Activated CD4-positive, alpha-beta T cell treated with anti-CD3 and anti-CD28 coated beads, Interleukin-10, Interleukin-2, amounts not matched to agents 100 ng/mL and 50 ng/mL, durations not matched to agents 16 hours and 8 hours (primary cell): Measurements from ENCODE around the gene PLIN3.
"Not testable (repeated sequence)": the region's sequence is repeated elsewhere in the genome, so short reads cannot be mapped to it uniquely, and the experiment has no call there.

Source experiments
- DNase-seq: peaks from one replicate; pipeline ENCODE4 v3.0.0-alpha.2; 2020

PLIN3 gene

DNA sequence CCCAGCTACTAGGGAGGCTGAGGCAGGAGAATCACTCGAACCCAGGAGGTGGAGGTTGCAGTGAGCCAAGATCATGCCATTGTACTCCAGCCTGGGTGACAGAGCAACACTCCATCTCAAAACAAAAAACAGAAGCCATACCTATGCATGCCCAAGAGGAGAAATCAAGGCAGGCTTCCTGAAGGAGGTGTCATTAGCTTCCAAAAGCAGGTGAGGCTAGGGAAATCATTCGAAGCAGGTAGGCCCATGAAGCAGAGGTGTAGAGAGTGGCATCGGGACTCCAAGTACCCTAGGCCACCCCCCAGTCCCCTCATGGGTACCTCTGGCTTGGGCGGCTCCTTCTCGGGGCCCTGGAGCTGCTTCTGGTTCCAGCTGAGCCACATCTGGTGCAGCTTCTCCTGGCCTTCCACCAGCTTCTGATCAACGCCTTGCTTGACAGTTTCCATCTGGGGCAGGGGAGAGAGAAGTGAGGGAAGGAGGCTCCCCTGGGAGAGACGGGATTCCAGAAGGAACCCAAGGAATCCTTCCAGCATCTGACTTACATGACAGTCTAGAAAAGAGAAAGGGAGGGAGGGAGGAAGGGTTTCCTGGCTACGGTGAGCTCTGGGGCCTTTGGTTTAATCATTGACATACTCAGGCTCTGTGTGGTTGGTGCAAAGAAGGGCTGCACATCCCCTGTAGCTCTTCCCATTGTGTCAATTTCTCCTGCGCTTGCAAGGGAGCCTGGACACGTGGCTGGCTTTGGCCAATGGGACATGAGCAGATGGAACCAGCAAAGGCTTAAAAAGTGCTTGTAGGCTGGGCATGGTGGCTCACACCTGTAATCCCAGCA is 22.9 kb downstream of the PLIN3 start:
- DNase-seq: no peak

DNA sequence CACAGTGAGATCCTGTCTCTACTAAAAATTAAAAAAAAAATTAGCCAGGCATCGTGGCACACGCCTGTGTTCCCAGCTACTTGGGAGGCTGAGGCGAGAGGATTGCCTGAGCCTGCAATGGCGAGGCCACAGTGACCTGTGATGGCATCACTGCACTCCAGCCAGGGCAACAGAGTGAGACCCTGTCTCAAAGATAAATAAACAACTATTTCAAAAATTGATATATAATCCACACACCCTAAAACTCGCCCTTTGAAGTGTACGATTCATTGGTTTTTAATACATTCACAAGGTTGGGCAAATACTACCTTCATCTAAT is 23.9 kb downstream of the PLIN3 start:
- no peak for DNase-seq

DNA sequence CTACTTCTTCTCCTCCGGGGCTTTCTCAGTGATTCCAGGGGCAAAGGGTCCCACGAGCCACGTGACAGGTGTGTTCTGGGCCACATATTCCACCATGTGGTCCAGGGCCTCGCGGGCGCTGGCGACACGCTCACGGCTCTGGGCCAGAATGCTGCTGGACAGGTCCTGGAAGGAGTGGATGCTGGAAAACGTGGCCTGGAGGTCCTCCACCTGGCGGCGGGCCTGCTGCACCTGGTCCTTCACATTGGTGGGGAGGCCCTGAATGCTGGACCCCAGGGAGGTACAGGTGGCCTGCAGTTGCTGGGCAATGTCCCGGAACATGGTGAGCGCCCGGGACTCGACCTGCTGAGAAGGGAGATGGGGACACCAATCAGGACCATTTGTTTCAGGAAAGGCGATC is 28.3 kb downstream of the PLIN3 start:
- no peak for DNase-seq

DNA sequence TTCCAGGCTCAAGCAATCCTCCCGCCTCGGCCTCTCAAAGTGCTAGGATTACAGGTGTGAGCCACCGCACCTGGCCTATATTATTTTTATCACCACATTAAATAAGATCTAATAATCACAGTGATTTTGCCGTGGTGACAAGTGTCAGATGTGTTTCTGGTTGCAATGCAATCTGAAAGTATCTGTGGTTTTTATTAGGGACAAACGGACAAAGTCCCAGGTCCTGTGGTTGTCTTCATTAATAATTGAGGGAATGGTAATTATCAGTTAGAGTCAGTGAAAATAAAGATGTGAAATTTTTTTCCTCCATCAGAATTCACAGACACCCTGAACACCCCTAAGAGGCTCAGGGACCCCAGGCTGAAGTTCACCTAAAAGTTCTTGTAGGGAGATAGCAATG is 34.7 kb downstream of the PLIN3 start:
- no peak for DNase-seq

DNA sequence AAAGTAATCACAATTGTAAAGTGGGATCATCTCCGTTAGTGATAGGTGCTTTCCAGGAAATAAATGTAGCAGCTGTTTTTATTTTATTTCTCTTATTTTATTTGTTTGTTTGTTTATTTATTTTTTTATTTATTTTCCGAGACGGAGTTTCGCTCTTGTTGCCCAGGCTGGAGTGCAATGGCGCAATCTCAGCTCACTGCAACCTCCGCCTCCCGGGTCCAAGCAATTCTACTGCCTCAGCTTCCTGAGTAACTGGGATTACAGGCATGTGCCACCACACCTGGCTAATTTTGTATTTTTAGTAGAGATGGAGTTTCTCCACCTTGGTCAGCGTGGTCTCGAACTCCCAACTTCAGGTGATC is 35.5 kb downstream of the PLIN3 start:
- not testable (repeated sequence) for DNase-seq

DNA sequence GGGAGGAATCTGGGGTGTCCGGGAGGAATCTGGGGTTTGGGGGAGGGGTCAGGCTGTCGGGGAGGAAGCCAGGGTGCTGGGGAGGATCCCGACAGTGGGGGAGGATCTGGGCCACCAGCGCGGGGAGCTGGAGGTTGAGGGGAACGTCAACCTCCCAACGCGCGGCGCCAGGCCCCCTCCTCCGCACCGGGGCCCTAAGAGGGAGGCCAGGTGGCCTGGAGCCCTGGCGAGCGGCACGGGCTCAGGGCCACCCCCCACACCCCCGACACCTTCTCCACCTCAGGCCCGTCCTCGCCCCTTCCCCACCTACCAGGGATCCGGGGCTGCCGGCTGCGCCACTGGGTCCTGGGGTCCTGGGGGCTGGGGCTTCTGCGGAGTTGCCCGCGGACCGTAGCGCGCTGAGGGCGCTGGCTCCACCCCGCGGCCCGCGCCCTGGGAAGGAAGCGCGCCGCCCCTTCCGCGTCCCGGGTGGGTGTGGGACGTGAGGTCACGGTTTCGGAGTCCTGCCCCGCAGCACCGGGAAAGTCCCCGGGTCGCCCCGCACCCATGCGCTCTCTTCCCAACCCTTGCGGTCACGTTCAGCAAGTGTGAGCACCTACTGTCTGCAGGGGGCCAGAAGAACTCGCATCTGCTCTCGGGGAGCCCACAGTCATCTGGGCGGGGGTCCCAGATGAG is 36.0 kb downstream of the PLIN3 start, which contains the start of gene TICAM1:
TICAM1 (minus strand) TSS at position 409 of the 675 bp plus-strand sequence. CDS start 13,335 bp downstream, outside the sequence.
- peak; percentile 83 for DNase-seq

DNA sequence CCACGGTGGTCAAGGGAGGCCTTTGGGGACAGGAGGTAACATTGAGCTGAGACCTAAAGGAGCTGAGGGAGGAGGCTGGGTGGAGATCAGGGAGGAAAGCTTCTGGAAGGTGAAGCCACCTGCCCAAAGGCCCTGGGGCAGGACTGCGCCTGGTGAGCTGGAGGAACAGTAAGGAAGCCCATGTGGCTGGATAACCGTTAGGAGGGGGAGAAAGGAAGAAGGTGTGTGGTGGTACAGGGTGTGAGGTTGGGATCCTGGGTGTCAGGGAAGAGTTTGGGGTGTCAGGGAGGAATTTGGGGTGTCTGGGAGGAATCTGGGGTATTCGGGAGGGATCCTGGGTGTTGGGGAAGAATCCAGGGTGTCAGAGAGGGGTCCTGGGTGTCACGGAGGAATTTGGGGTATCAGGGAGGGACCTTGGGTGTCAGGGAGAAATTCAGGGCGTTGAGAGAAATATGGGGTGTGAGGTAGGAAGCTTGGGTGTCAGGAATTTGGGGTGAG is 36.6 kb downstream of the PLIN3 start:
- DNase-seq: no peak

DNA sequence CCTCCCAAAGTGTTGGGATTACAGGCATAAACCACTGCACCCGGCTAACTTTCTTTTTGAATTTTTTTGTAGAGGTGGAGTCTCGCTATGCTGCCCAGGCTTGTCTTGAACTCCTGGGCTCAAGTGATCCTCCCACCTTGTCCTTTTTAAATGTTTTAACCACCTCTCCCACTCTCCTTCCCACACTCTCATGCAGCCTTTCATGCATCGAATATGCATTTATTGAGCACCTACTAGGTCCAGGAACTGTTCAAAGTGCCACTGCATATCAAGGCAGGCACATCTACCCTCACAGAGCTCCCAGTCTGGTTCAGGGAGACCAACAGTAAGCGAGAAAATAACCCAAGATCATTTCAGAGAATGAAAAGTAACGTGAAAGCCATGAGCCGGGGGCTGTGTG is 37.1 kb downstream of the PLIN3 start:
- no peak for DNase-seq

DNA sequence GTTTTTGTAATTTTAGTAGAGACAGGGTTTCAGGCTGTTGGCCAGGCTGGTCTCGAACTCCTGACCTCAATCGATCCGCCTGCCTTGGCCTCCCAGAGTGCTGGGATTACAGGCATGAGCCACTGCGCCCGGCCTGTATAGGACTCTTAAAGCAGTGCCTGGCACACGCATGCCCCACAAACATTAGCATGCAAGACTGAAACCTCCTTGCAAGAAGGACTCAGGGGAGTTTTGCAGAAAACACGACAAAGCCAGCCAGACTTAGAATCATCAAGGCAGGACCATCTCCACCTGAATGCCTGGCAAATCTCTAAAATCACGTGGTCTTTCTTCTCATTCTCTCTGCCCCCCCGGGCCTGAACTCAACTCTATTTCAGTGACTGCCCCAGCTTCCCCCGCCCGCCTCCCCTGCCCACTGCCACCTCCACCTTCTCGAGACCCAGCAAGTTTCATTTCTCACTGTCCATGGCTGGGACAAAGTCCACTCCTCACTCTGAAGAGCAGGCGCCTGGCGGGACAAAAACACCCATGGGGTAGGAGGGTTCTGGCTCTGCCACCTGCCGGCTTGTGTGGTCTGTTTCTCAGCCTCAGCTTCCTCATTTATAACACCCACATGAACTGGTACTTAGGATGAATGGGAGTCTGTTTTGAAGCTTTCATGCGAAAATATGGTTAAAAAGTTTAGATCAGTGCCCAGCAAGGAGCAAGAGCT is 38.3 kb downstream of the PLIN3 start:
- DNase-seq: no peak

DNA sequence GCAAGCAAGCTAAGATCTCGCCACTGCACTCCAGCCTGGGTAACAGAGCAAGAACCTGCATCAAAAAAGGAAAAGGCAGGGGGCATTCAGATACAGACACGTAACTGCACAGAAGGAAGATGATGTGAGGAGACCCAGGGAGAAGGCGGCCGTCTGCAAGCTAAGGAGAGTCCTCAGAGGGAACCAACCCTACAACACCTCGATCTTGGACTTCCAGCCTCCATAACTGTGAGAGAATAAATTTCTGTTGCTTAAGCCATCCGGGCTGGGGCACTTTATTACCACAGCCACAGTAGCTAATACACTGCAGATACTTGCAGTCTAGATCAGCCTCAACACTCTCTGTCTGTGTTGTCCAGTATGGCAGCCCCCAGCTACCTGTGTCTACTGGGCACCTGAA is 43.9 kb downstream of the PLIN3 start:
- DNase-seq: no peak

DNA sequence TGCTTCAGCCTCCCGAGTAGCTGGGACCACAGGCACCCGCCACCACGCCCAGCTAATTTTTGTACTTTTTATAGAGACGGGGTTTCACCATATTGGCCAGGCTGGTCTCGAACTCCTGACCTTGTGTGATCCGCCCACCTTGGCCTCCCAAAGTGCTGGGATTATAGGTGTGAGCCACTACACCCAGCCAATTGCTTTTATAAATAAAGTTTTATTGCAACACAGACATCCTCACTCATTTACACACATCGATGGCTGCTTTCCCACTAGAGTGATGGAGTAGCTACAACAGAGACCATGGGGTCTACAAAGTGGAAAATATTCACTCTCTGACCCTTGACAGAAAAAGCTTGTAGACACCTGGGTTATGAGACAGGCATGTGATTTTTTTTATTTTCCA is 45.1 kb downstream of the PLIN3 start:
- not testable (repeated sequence) for DNase-seq

DNA sequence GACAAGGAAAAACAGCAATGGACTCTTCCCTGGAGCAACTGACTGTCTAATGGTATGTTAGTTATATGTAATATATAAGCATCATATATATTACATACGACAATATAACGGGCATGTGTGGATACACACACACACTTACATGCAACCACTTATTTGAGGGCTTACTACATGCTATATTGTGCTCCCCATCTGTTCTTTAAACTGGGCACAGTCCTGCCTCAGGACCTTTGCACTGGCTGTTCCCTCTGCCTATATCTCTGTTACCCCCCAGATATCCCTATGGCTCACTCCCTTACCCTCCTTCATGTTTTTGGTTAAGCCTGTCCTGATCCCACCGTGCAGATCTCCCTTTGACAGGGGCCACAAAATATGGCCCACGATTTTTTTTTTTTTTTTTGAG is 46.2 kb downstream of the PLIN3 start:
- no peak for DNase-seq

DNA sequence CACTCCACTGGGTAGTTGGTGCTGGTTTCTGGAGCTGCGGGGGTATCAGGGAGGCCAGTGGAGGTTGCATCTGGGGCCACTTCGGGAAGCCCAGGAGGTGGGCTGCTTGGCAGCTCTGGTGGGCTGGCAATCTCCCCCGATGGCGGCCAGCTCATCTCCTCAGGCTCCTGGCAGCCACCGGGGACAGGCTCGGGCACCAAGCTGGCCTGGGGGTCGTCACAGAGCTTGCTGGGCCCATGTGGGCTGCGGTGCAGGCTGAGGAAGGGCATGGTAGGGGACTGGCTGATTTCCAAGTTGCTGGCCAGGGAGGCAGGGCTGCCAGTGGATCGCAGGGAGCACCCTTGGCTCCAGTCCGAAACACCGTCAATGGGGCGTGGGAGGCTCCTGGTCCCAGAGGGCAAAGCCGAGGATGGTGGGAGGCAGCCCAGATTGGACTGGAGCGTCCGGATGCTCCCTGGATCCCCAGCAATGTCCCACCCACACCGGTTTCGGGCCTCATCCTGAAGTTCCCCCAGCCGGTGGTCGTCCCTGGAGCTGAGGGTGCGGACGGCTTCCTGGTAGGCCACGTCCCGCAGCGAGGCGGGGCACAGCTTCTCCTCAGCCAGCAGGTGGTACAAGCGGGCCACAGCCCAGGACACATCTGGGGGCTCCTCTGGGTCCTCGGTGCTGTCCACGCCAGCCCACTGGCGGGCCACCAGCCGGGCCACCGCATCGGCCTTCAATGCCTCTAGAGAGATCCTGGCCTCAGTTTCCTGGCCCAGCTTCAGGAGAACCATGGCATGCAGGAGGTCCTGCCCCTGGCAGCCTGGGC is 49.8 kb downstream of the PLIN3 start:
- no peak for DNase-seq

DNA sequence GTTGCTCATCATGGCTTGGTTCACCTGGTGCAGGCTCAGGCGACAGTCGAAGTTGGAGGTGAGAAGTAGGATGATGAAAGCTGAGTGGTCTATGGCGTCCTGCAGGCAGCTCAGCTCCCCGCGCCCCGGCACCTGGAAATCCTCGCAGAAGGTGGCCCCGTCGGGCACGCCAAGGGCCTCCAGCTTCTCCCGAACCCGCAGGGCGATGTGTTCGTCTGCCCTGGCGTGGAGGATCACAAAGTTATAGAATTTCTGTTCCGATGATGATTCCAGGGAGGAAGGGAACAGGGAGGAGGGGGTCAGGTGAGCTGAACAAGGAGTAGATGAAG is 50.6 kb downstream of the PLIN3 start:
- DNase-seq: no peak

DNA sequence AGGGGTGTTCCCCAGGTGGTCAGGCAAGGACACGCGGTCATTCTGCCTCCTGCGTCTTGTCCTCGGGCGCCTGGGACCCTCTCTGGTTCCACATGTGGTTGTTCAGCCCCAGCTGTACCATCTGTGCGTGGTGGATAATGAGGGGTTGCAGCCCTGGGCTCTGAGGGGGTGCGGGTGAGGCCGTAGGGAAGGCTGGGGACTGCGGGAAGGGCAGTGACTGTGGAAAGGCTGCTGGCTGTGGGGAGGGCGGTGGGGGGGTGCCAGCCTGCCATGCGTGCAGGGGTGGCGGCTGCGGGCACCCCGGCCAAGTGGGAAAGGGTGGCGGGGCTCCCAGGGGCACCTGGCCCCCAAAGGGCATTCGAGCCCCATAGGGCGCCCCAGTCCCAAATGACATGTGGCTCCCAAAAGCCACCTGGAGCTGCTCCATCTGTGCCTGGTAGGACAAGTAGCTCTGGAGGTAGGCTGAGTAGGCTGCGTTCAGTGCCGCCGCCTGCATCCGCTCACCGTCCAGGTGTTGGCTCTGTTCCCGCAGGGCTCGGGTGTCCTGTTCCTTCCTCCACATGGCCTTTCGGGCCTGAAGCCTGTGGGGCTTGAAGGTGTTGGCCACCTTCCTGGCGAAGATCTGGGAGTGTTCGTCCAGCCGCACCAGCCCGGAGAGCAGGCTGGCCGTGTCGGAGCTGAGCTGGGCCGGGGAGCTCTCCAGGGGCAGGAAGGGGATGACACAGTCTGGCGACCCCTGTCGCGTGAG is 51.1 kb downstream of the PLIN3 start:
- no peak for DNase-seq

DNA sequence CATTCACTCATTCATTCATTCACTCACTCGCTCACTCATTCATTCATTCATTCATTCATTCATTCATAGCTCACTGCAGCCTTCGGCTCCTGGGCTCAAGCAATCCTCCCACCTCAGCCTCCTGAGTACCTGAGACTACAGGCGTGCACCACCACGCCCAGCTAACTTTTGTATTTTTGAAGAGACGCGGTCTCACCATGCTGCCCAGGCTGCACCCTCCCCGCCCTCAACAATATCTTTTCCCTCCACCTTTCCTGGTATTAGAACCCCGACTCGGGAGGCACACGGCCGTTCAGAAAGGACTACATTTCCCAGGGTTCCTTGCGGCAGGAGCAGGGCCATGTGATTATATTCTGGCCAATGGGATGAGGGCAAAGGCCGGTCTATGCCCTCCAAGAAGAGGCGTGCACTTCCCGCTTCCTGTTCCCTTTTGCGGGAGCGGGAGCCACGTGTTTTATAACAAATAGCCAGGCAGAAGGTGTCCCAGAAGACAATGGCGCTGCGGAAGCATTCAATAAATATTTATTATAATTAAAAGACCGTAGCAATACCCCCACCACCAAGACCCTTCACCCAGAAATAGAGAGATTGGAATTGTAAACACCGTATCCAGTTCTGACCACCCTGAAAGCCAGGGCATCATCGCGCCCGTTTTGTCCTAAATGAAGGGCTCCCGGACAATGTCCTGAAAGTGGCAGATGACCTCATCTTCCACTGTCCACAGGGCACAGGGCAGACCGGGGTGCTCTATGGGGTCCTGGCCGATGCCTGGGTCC is 51.9 kb downstream of the PLIN3 start:
- peak; percentile 92 for DNase-seq

DNA sequence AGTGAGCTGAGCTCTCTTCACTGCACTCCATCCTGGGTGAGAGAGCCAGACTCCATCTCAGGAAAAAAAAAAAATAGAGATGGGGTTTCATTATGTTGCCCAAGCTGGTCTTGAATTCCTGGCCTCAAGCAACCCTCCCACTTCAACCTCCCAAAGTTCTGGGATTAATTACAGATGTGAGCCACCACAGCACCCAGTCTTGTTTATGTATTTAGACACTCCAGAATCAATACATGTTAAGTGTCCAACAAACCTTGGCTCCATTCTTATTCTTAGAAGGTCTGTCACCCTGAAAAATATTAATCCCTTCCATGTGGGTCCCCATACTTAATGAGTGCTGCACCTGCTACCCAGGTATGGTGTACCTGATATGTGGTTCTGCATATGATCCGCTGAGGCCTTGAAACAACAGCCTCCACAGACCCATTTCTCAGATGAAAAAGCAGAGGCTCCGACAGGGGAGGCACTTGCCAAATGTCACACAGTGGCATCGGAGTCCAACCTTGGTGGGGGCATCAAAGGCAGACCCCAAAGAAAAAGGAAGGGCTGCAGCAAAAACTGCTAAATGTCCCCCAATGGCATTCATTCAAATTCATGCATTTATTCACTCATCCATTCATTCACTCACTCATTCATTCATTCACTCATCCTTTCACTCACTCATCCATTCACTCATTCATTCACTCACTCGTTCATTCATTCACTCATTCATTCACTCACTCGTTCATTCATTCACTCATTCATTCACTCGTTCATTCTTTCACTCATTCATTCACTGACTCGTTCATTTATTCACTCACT is 52.6 kb downstream of the PLIN3 start:
- no peak for DNase-seq

DNA sequence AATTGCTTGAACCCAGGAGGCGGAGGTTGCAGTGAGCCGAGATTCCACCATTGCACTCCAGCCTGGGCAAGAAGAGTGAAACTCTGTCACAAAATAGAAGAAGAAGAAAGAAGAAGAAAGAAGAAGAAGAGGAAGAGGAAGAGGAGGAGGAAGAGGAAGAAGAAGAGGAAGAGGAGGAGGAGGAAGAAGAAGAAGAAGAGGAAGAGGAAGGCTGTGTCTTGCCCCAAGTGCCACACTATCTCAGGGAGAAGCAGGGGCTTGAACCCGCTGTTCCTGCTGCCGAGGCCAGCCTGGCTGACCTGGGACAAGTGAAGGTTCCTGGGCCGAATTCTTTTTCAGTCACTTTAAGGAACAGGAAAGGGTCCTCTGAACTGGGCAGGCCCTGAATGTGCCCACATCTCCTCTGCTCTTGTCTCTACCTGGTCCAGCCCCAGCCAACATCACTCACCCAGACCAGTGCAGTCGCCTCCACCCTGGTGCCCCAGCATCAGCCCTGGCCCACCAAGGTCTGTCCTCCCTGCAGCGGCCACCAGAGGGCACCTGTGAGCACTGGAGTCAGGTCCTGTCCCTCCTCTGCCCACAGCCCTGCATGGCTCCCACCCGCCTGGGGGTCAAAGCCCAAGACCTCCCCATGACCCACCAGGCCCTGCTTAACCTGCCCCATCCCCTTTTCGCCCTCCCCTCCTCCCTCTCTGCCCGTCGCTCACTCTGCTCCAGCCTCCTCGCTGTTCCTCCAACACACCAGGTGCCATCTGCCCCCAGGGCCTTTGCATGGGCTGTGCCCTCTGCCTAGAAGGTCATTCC is 55.9 kb downstream of the PLIN3 start:
- DNase-seq: peak; percentile 90

DNA sequence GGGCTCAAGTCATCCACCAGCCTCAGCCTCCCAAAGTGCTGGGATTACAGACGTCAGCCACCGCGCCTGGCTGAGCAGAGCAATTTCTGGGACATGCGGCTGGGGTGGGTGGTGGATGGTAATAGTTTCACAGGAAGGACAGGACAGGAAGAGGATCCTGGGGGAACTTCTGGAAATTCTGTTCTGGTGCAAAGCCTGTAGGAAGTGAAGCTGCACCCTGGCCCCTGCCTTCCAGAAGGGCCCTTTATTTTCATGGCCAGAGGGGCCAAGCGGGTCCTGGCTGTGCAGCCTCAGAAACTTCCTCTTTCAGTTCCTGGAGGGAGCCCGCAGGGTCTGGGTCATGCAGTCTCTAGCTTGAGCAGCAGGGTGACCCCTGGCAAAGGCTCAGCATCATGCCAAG is 60.3 kb downstream of the PLIN3 start:
- DNase-seq: no peak

DNA sequence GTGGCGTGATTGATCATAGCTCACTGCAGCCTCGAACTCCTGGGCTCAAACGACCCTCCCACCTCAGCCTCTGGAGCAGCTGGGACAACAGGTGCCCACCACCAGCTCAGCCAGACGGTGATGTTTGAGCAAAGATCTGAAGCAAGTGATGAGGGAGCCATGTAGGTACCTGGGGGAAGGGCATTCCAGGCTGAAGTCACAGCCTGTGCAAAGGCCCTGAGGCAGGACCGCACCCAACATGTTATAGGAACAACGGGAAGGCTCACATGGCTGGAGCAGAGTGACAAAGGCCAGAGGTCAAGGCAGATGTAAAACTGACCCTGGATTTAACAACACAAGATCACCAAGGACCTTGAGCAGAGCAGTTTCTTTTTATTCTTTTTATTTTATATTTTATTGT is 61.1 kb downstream of the PLIN3 start:
- no peak for DNase-seq
